HUES6 (cell line): Measurements from ENCODE around the gene PCDHGA8.
A peak's percentile ranks its signal among the peaks of the same experiment; 100 is the strongest.
"Not testable (repeated sequence)": the region's sequence is repeated elsewhere in the genome, so short reads cannot be mapped to it uniquely, and the experiment has no call there.

Source experiments
- H3K27ac ChIP-seq: 2 replicates; pipeline ENCODE4 v1.7.0; 2013; ENCODE audit warnings: low read depth, mild to moderate bottlenecking, low read length, inconsistent platforms
- H3K27me3 ChIP-seq: 2 replicates; pipeline ENCODE4 v1.6.1; 2013; ENCODE audit warnings: low read length; ENCODE audit not compliant: control insufficient read depth, insufficient read depth
- H3K36me3 ChIP-seq: 2 replicates; pipeline ENCODE4 v1.6.1; 2013; ENCODE audit warnings: low read length; ENCODE audit not compliant: control insufficient read depth, insufficient read depth
- H3K4me1 ChIP-seq: 2 replicates; pipeline ENCODE4 v1.6.1; 2013; ENCODE audit warnings: low read length; ENCODE audit not compliant: control insufficient read depth, insufficient read depth
- H3K4me3 ChIP-seq: 2 replicates; pipeline ENCODE4 v1.5.1; 2013; ENCODE audit warnings: low read depth, low read length
- H3K9ac ChIP-seq: one replicate; pipeline ENCODE4 v1.6.1; 2013; ENCODE audit warnings: mild to moderate bottlenecking, low read length
- H3K9me3 ChIP-seq: 2 replicates; pipeline ENCODE4 v1.6.1; 2013; ENCODE audit warnings: low read depth, low read length; ENCODE audit not compliant: control insufficient read depth, insufficient read depth

Gene PCDHGA8

GRCh38 chr5:141393267-141393666 lies 834 bp downstream of the PCDHGA8 start:
- Histone ChIP-seq H3K9ac (no peak overlapping the region), H3K36me3 (peaks cover 35% of the 10 kb centered on the region), H3K4me1 (no peaks in the 10 kb centered on the region), H3K27ac (no peak overlapping the region), H3K27me3 (peaks cover 4% of the 10 kb centered on the region; the same call in 1 of the 2 replicates), H3K4me3 (no peak overlapping the region), H3K9me3 (peaks cover 78% of the 10 kb centered on the region)

- not testable (repeated sequence) for H3K4me3 ChIP-seq, H3K27ac ChIP-seq, H3K9ac ChIP-seq, H3K27me3 ChIP-seq, H3K4me1 ChIP-seq
- Histone ChIP-seq H3K9me3 (peaks cover 78% of the 10 kb centered on the region), H3K36me3 (peaks cover 33% of the 10 kb centered on the region)
Measured at GRCh38 chr5:141394401-141395187, 2.2 kb downstream of the PCDHGA8 start.

GRCh38 chr5:141397756-141398551 lies 5.5 kb downstream of the PCDHGA8 start, which contains the start of gene PCDHGB5:
Gene PCDHGB5, plus strand, starts transcription at chr5:141397947. Its CDS starts 181 bp downstream, at chr5:141398128.
- not testable (repeated sequence) for H3K27ac ChIP-seq, H3K9ac ChIP-seq, H3K27me3 ChIP-seq, H3K4me1 ChIP-seq
- peak within 1 kb of the TSS; percentile 40; the same call in 1 of the 2 replicates for H3K4me3 ChIP-seq
- H3K9me3 ChIP-seq, result peaks cover 68% of the 10 kb centered on the region
- H3K36me3 ChIP-seq, result peaks cover 14% of the 10 kb centered on the region

GRCh38 chr5:141398608-141399007 lies 6.2 kb downstream of the PCDHGA8 start:
- Histone ChIP-seq H3K9ac (no peak overlapping the region), H3K27ac (no peak overlapping the region), H3K4me3 (no peak overlapping the region), H3K27me3 (no peaks in the 10 kb centered on the region), H3K9me3 (peaks cover 67% of the 10 kb centered on the region), H3K4me1 (no peaks in the 10 kb centered on the region), H3K36me3 (peaks cover 8% of the 10 kb centered on the region)

GRCh38 chr5:141399555-141400258 lies 7.3 kb downstream of the PCDHGA8 start:
- H3K27ac ChIP-seq, result no peak overlapping the region
- H3K4me1 ChIP-seq, result no peaks in the 10 kb centered on the region
- no peak overlapping the region for H3K9ac ChIP-seq
- no peaks in the 10 kb centered on the region for H3K27me3 ChIP-seq
- H3K9me3 ChIP-seq, result peaks cover 65% of the 10 kb centered on the region
- H3K36me3 ChIP-seq, result peaks cover 3% of the 10 kb centered on the region
- H3K4me3 ChIP-seq, result no peak overlapping the region

- H3K9ac ChIP-seq, result no peak within 1 kb of the TSS
- no peak within 1 kb of the TSS for H3K4me3 ChIP-seq
- peaks cover 51% of the 10 kb centered on the region for H3K9me3 ChIP-seq
- H3K36me3 ChIP-seq, result peaks cover 3% of the 10 kb centered on the region
- H3K27me3 ChIP-seq, result no peaks in the 10 kb centered on the region
- H3K4me1 ChIP-seq, result no peaks in the 10 kb centered on the region
- H3K27ac ChIP-seq, result no peak within 1 kb of the TSS
Measured at GRCh38 chr5:141402553-141403243, 10.3 kb downstream of the PCDHGA8 start, which contains the start of gene PCDHGA9. Gene PCDHGA9, plus strand, starts transcription at chr5:141402778. Its CDS starts 175 bp downstream, at chr5:141402953.

- Histone ChIP-seq H3K36me3 (peaks cover 3% of the 10 kb centered on the region), H3K9ac (no peak overlapping the region), H3K27me3 (peaks cover 3% of the 10 kb centered on the region), H3K4me3 (no peak overlapping the region), H3K9me3 (peaks cover 48% of the 10 kb centered on the region), H3K27ac (no peak overlapping the region), H3K4me1 (no peaks in the 10 kb centered on the region)
Measured at GRCh38 chr5:141403387-141403786, 11.0 kb downstream of the PCDHGA8 start.

- H3K4me1 ChIP-seq, H3K27ac ChIP-seq, H3K36me3 ChIP-seq: not testable (repeated sequence)
- Histone ChIP-seq H3K9me3 (peaks cover 26% of the 10 kb centered on the region), H3K27me3 (peaks cover 17% of the 10 kb centered on the region), H3K4me3 (peak within 1 kb of the TSS; percentile 85), H3K9ac (peak within 1 kb of the TSS; percentile 10)
Measured at GRCh38 chr5:141407790-141408505, 15.5 kb downstream of the PCDHGA8 start, which contains the start of gene PCDHGB6. Gene PCDHGB6, plus strand, starts transcription at chr5:141408021. Its CDS starts 182 bp downstream, at chr5:141408203.

- Histone ChIP-seq H3K9me3 (peaks cover 24% of the 10 kb centered on the region), H3K4me3 (no peak overlapping the region), H3K27me3 (peaks cover 17% of the 10 kb centered on the region)
Measured at GRCh38 chr5:141409598-141410306, 17.3 kb downstream of the PCDHGA8 start.

More at GRCh38 chr5:141409598-141410306, 17.3 kb downstream of the PCDHGA8 start:
- Histone ChIP-seq H3K9ac (no peak overlapping the region), H3K27ac (no peak overlapping the region), H3K36me3 (no peaks in the 10 kb centered on the region), H3K4me1 (no peaks in the 10 kb centered on the region)
